GM13976 (cell line): ENCODE results near the gene NELFA.
"Not testable (repeated sequence)": the region's sequence is repeated elsewhere in the genome, so short reads cannot be mapped to it uniquely, and the experiment has no call there.

Source experiments
- DNase-seq: peaks from one replicate; pipeline ENCODE4 v3.0.0; 2012; ENCODE audit warnings: low spot score
- CTCF ChIP-seq: IDR thresholded peaks from 2 replicates; pipeline ENCODE4 v1.5.1; 2012; ENCODE audit warnings: borderline replicate concordance, mild to moderate bottlenecking; ENCODE audit not compliant: insufficient read depth; ENCODE audit errors: extremely low read depth, missing control alignments, control extremely low read depth
- in situ Hi-C: fragments of 300-500 bp; cut with MboI; formaldehyde crosslinking; loops from one replicate; pipeline ENCODE4 v1.12.0; 2022; ENCODE audit warnings: low sequenced_read_pairs, mixed read lengths, inconsistent platforms; ENCODE audit not compliant: unreplicated experiment

Gene NELFA

GRCh38 chr4:2006956-2007653 lies 1.7 kb downstream of the NELFA start:
- DNase-seq: no peak
- TF ChIP-seq CTCF: no peak
- in situ Hi-C loops: no loop called here

GRCh38 chr4:2006367-2006766 lies 2.4 kb downstream of the NELFA start:
- in situ Hi-C loops: no loop called here
- no peak for TF ChIP-seq CTCF
- no peak for DNase-seq

- in situ Hi-C loops, DNase-seq: not testable (repeated sequence)
Measured at GRCh38 chr4:2003361-2003760, 5.4 kb downstream of the NELFA start.

GRCh38 chr4:1999308-1999707 lies 9.5 kb downstream of the NELFA start:
- in situ Hi-C loops: not testable (repeated sequence)

GRCh38 chr4:1998296-1998695 lies 10.5 kb downstream of the NELFA start:
- no peak for DNase-seq
- in situ Hi-C loops: no loop called here
- TF ChIP-seq CTCF: no peak

More at GRCh38 chr4:1999308-1999707, 9.5 kb downstream of the NELFA start:
- DNase-seq: not testable (repeated sequence)

GRCh38 chr4:1997712-1998111 lies 11.1 kb downstream of the NELFA start:
- no peak for DNase-seq
- in situ Hi-C loops: no loop called here
- no peak for TF ChIP-seq CTCF

- DNase-seq: no peak
- in situ Hi-C loops: no loop called here
- TF ChIP-seq CTCF: no peak
Measured at GRCh38 chr4:1996866-1997611, 11.7 kb downstream of the NELFA start.

GRCh38 chr4:1994938-1995337 lies 13.8 kb downstream of the NELFA start:
- no peak for DNase-seq
- in situ Hi-C loops: no loop called here

GRCh38 chr4:1993718-1994516 lies 14.9 kb downstream of the NELFA start:
- DNase-seq, in situ Hi-C loops: not testable (repeated sequence)

More at GRCh38 chr4:1994938-1995337, 13.8 kb downstream of the NELFA start:
- TF ChIP-seq CTCF: no peak
